Muscle of arm (tissue), 12 donors: ENCODE measurements around the gene PLA2G3. TPM values are rescaled to one million over a fixed set of nuclear protein-coding genes. Genes with fewer than 3 reads are reported as not detected.

ENCODE experiments used
- DNase-seq: peaks from one replicate; pipeline ENCODE4 v3.0.0-alpha.2; 2013
- polyA plus RNA-seq, 12 donors: library from polyadenylated mRNA; unstranded; fragments of 120-200 nt; gene quantifications; one replicate each; pipeline ENCODE4 v1.2.1, GENCODE V29; 2013; ENCODE audit not compliant: insufficient read length in 12 of 12

PLA2G3 gene
- polyA plus RNA-seq, 12 donors = 0.14 TPM; not detected in 11

DNA sequence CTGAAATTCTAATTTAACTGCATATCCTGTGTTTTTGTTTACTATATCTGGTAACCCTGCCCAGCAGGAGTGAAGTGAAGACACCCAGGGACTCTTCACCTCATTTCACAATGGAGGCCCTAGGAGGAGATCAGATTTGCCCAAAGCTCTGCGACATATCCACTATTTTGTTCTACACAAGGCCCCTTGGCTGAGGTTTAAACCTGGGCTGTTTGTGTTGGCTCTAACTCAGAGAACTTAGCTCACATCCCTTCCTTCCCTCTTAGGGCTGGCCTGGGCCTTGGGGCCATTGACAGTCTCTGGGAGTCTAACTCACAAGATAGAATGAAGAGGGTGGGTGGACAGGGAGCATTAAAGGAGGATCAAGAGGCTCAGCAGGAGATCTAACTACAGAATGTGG lies 8.2 kb upstream of the PLA2G3 start:
- DNase-seq = no peak

DNA sequence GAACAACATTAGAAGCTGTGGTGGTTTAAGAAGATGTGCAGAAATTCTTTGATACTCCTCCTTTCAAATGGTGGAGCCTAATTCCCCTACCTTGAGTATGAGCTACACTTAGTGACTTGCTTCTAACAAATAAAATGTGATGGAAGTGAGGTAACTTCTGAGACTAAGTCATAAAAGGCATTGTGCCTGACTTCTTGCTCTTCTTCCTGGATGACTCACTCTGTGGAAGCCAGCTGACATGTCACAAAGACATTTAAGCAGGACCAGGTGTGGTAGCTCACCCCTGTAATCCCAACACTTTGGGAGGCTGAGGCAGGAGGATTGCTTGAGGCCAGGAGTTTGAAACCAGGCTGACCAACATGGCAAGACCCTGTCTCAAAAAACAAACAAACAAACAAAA lies 3.9 kb upstream of the PLA2G3 start:
- no peak for DNase-seq

DNA sequence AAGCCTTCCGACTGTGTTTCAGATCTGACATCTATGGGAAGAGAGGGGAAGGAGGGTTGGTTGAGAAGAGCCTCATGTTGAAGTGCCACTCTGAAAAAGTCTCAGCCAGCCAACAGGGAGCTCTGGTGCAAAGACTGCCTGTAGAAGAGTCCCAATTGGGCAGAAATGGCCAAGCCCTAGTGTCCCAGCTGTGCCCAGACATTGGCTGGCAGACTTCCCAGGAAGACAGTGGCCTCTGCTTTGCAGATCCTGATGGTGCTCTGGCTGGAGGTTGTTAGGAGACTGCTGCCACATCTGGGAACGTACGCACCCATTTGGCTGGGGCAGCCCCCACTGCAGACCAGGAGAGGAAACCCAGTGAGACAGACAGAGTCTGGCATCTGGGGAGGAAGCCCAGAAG lies 3.2 kb upstream of the PLA2G3 start:
- no peak for DNase-seq

- DNase-seq = no peak
Observed at GRCh38 chr22:31143038-31143437, 2.7 kb upstream of the PLA2G3 start.

DNA sequence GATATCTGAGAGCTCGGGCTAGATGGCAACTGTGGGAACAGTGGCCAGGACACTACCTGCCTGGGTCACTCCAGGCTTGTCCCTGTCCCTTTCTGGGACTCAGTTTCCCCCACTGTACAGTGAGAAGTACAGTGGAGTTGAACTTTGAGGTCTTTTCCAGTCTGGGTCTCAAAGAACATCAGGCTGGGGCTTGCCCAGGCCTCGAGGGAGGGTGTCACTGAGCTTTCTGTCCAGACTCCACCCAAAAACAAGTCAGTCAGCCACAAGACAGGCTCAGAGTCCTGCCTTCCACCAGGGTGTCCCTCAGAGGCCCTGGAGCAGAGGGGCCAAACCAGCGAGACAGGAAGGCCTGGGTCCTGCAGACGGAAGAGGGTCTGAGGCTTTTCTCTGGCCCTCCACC lies 2.0 kb upstream of the PLA2G3 start:
- DNase-seq = no peak

DNA sequence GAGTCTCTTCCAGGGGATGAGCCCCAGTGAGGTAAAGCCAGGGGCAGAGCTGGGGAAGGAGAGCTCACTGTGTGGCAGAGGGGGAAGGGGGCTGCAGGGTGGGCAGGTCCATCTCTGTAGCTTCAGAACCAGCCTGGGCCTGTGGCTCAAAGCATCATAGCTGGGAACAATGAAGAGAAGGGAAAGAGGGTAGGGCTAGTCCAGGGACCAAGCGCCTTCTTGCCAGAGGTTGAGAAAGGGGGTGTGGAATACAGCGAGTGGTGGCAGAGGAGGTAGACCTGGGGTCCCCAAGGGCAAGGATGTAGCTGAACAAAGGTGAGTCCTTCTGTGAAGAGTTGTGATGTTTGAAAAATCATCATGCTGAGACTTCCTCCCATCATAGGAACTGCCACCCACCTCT lies 1.2 kb upstream of the PLA2G3 start:
- no peak for DNase-seq

DNA sequence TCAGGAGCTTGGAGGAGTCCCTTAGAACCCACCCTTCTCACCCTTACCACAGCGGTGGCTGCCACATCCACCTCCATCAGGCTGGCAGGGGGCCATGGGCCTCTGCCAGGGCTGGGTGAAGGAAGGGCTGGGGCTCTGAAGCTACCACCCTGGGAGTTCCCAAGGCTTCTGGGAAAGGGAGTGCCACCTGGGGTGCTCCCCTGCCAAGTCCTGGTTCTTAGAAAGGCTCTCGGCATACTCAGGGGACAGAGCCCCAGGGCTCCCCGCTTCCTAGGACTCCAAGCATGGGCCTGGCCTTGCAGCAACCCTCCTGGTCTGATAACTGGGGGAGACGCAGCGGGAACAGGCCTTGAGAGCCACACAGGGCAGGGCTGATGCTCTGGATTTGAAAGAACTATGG lies 438 bp upstream of the PLA2G3 start:
- no peak for DNase-seq

DNA sequence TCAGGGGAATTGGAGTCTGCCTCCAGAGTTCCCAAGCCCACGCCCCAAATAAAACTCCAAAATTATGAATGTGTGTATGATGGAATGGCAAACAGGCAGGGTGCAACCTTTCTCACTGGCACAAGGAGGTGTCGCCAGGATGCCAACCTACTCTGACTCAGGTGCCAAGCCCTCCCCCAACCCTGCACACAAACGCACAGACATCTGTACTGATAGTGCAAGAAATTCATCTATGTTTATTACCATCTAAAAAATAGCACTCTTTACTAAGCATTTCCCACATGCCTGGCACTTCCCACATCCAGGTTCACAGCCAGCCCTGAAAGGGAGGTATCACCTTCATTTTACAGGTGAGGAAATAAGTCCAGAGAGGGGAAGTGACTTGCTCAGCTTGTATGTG lies 1.2 kb downstream of the PLA2G3 start:
- no peak for DNase-seq

DNA sequence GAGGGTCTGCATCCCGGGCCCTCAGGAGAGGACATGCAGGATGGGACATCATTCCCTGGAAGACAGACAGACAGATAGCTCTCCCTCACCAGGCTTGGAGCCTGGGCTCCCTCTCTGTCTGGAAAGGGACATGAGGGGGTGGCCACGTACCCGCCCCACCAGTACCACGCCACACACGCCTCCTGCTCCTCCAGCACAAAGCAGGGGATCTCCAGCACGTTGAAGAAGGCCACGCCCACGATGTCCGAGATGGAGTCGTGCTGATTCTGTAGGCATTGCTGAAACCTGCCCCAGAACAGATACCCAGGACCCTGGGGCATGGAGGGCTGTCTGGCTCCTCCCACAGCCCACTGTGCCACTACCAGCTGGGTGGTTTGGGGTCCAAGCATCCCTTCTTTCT lies 2.2 kb downstream of the PLA2G3 start:
- DNase-seq = no peak

GRCh38 chr22:31137721-31138120 lies 2.6 kb downstream of the PLA2G3 start:
- DNase-seq = no peak

DNA sequence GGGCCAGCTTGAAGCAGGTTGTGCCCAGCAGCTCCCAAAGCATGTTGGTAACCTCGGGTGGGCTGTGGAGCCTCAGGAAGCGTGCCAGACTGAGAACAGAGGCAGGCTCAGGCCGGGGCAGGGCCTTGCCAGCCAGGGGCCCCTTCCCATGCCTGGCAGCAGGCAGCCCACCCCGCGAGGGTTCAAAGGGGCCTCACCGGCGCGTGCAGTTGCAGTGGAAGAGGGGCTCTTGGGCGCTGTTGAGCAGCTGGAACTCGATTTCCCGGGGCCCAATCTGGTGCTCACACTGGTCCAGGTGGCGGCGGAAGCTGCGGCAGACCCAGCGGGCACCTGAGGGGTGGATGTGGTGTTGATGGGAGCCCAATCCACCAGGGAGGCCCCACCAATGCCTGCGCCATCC lies 3.6 kb downstream of the PLA2G3 start:
- no peak for DNase-seq

GRCh38 chr22:31136155-31136554 lies 4.2 kb downstream of the PLA2G3 start:
- no peak for DNase-seq

DNA sequence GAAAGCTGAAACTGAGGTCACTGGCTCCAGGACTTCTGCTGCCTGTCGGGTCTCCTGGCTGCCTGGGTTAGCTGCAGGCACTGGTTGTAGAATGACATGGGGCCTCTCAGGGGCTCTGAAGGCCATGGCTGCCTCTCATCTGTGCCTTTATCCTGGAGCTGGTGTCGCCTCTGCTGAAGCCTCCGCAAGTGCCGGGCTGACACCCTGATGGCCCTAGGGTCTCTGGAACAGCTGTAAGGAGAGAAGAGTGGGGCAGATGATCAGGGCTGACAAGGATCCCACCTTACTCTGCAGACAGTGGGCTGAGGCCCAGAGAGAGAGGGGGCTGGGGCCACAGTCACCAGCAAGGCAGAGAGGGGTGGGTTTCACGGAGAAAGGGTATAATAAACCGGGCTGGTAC lies 4.6 kb downstream of the PLA2G3 start:
- DNase-seq = no peak

DNA sequence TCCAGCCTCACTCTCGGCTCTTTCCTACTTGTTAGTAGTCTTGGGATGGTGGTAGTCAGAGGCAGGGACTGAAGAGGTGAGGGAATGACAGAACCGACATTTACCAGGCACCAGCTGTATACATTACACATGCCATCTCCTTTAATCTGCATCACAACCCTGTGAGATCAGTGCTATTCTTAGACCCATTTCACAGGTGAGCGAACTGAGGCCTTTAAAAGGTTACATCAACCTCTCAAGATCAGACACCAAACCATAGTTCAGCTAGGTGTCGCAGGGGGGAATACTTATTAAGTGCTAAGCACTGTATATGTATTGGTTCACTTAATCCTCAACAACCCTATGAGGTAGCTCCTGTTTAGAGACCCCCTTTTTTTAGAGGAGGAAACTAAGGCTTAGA lies 5.6 kb downstream of the PLA2G3 start:
- no peak for DNase-seq

- DNase-seq = no peak
Observed at GRCh38 chr22:31133911-31134310, 6.4 kb downstream of the PLA2G3 start.

DNA sequence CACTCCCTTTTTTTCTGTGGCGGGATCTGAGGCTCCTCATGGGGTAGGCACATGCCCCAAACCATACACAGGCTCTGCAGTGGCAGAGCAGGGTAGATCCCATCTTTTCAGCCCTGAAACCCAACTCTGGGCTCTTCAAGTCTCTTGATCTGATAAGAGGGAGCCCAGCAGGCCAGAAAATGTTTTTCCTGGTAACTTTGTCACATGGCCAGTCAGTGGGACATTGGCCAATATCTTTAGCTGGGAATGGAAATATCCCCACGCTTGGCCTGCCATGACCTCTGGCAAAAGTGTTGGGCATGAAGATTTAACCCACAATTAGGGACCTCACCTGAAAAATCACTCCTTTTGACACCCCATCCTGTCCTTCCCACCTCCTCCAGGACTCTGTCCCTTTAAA lies 9.4 kb downstream of the PLA2G3 start:
- no peak for DNase-seq

GRCh38 chr22:31128156-31128555 lies 12.2 kb downstream of the PLA2G3 start:
- no peak for DNase-seq

DNA sequence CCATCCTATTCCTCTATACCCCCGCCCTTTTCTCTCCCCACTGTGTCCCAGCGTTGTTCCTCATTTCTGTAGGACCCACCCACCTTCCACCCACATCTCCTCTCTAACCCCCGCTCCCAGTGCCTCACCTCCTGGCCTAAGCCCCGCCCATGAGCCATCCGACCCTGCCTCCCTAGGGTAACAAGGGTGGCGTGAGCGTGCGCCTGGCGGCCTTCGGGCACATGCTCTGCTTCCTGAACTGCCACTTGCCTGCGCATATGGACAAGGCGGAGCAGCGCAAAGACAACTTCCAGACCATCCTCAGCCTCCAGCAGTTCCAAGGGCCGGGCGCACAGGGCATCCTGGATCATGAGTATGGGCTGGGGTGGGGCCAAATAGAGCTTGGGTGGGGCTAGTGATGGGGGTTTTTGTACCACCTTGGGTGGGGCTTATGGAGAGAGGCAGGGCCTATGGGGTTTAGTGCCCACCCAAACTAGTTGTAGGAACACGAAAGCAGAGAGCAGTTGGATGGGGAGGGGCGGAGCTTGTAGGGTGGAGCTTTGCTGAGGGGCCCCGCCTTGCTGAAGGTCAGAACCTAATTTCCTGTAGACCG lies 13.0 kb downstream of the PLA2G3 start:
- no peak for DNase-seq

DNA sequence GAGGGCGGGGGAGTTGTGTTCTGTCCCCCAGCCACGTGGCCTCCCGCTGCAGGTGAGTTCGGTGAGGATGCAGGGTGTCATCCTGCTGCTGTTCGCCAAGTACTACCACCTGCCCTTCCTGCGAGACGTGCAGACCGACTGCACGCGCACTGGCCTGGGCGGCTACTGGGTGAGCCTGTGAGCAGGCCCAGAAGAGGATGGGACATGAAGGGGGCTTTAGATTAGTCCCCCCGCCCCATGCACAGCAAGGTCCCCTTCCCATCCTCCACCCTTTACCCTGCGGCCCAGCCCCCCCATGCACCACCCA lies 13.5 kb downstream of the PLA2G3 start:
- DNase-seq = no peak

DNA sequence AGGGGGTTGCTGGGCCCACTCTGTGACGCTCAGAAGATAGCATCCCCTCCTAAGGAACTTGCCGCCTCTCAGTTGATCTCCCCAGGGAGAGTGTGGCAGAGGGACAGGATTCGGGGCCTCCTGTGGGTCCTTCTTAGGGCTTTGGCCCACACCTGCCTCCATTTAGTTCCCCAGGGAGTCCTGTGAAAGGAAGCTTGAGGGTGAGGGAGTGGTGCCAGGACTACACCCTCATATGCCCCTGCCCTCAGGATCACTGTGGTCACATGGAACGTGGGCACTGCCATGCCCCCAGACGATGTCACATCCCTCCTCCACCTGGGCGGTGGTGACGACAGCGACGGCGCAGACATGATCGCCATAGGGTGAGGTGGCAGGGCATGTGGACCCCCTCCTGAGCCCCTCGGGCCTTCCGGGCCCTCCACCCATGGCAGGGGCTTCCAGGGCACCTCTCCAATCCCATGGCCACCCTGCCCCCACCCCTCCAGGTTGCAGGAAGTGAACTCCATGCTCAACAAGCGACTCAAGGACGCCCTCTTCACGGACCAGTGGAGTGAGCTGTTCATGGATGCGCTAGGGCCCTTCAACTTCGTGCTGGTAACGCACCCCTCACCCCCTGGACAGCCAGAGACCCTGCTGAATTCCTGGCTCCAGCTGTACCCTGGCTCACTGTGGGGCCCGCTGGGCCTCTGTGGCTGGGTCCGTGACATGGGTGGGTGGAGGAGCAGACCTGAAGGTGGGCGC lies 14.0 kb downstream of the PLA2G3 start:
- DNase-seq = no peak

DNA sequence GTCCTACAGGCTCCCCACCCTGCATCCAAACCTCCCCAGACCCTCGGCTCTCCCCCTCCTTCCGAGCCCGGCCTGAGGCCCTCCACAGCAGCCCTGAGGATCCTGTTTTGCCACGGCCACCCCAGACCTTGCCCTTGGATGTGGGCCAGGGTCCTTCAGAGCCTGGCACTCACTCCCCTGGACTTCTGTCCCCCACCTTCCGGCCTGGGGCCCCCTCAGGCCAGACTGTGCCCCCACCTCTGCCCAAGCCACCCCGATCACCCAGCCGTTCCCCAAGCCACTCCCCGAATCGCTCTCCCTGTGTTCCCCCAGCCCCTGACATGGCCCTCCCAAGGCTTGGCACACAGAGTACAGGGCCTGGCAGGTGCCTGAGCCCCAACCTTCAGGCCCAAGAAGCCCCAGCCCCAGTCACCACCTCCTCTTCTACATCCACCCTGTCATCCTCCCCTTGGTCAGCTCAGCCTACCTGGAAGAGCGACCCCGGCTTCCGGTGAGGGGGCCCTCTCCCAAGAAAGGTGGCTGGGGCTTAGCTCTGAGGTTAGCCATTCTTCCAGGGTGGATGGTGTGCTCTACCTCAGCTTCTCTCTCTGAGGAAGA lies 14.7 kb downstream of the PLA2G3 start:
- DNase-seq = no peak

GRCh38 chr22:31124811-31125465 lies 15.4 kb downstream of the PLA2G3 start:
- no peak for DNase-seq

- no peak for DNase-seq
Observed at GRCh38 chr22:31124290-31124689, 16.0 kb downstream of the PLA2G3 start.

DNA sequence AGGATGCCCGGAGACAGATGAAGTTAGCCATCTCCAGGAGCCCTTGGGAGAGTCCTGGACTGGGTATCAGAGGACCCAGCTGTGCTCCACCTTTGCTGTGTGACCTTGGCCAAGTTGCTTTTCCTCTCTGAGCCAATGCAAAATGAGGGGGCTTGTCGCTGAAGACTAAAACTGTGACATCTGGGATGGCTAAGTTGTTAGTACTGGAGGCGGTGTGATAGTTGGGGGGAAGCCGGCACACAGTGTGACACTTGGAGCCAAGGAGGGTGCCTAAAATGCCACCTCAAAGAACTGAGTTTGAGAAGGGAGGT lies 17.1 kb downstream of the PLA2G3 start:
- no peak for DNase-seq
